Measurements from ENCODE around the gene MCF2L.
"Not testable (repeated sequence)": the region's sequence is repeated elsewhere in the genome, so short reads cannot be mapped to it uniquely, and the experiment has no call there.

MCF2L gene

DNA sequence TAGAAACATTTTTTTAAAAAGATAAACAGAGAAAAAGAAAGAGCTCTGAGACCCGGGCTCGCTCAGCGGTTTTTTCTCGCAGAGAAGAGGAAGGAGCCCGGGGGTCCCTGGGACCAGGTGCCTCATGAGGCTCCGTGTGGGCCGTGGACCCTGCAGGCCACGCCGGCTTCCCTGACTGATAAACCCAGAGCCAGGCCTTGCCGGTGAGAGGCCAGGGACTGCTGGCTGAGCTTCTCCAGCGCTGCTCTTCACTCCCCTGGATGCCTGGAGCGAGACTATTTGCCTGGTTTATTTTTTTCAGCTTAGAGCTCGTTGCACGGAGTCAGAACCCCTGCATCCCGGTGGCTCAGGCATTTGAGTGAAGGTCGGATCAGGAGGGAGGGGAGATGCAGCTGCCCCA lies 83.2 kb downstream of the MCF2L start:
- DNase-seq (ENCODE audit: low read depth) = no peak

GRCh38 chr13:113052971-113053370 lies 84.0 kb downstream of the MCF2L start:
- DNase-seq (ENCODE audit: low read depth) = no peak

GRCh38 chr13:113053376-113053775 lies 84.4 kb downstream of the MCF2L start:
- no peak for DNase-seq (ENCODE audit: low read depth)

DNA sequence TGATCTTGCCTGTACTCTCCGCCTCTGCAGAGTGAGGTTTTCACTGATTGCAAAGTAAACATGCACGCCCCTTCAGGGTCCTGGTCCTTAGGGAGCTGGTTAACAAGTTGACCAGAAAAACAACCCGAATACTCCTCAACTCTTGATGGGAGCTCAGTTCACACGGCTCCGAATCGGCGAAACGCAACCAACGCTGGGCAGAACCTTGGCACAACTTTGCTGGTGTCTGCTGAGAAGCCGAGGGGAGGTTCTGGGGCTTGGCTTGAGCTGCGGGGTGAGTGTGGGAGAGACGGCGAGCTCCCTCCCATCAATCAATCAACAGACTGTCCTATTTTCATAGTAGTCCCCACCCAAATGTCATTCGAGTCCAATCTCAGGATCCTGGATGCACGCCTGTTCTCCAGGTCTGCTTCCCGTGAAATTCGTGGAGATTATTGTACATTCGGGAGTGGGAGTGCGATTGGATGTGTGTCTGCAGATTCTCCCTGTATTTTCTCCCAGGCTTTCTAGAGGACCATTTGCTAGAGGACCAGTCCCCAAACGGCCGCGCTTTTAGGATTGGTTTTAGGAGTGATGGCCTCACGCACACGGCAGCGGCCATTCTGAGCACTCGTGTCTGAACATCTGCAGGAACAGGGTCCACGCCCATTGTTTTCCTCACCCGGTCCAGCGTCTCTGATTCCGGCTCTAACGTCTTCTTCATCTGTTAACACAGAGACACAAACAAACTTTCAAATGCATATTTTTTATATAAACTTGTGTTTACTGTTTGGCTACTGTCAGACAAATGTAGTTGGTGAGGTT lies 85.0 kb downstream of the MCF2L start:
- DNase-seq (ENCODE audit: low read depth) = no peak

GRCh38 chr13:113057084-113057483 lies 88.1 kb downstream of the MCF2L start:
- no peak for DNase-seq (ENCODE audit: low read depth)

DNA sequence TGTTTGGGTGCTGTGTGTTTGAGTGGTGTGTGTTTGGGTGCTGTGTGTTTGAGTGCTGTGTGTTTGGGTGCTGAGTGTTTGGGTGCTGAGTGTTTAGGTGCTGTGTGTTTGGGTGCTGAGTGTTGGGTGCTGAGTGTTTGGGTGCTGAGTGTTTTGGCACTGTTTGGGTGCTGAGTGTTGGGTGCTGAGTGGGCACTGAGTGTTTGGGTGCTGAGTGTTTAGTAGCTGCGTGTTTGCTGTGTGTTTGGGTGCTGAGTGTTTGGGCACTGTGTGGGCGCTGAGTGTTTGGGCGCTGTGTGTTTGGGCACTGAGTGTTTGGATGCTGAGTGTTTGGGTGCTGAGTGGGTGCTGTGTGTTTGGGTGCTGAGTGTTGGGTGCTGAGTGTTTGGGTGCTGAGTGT lies 88.5 kb downstream of the MCF2L start:
- not testable (repeated sequence) for DNase-seq (ENCODE audit: low read depth)

GRCh38 chr13:113058129-113058987 lies 89.3 kb downstream of the MCF2L start:
- DNase-seq (ENCODE audit: low read depth) = no peak

DNA sequence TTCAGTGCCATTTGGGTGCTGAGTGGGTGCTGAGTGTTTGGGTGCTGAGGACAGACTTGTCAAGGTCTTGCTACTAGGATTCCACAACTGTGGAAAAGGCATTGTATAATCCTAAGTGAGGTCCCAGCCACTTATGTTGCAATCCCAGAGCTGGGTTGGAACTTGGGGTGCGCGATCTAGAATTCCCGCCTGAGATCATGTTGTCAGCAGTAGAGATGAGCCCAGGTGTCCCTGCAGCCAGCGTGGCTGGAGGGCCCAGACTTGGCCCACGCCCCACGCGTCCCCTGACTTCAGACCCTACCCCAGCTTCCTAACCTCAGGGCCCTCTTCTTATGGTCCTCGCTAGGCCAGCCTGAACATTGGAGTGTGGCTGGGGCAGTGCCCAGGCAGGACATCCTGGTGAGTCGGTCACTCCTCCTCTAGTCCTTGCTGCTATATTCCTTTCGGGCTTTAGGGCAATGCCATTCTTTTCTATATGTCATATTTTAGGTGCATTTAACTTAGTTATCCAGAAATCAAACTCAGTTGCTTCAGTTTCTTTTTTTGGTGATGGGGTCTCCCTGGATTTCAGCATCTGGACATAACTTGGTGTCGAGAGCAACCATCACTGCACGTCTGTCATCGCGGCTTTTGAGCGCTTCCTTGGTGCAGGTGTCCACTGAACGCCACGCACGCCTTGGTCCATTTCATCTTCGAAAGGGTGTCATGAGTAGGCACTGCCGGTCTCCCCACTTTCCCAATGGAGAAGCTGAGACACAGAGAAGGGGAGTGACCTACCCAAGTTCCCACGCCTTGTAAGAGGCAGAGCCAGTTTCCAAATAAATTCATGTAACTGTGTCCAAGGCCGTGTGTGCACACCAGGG lies 90.2 kb downstream of the MCF2L start:
- no peak for DNase-seq (ENCODE audit: low read depth)

DNA sequence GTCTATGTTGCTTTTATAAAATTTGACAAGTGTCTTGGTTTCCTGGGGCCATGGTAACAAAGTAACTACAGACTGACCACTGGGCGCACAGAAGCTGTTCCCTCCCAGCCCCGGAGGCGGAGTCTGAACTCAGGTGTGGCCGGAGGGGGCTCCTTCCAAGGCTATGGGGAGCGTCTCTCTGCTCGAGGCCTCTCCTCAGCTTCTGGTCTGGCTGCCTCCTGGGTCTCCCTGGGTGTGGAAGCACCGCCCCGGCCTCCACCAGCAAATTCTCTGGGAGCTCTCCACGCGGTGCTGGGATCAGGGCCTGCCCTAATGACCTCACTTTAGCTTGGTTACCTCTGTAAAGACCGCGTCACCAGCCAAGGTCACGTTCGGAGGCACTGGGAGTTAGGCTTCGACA lies 90.9 kb downstream of the MCF2L start:
- DNase-seq (ENCODE audit: low read depth) = no peak

DNA sequence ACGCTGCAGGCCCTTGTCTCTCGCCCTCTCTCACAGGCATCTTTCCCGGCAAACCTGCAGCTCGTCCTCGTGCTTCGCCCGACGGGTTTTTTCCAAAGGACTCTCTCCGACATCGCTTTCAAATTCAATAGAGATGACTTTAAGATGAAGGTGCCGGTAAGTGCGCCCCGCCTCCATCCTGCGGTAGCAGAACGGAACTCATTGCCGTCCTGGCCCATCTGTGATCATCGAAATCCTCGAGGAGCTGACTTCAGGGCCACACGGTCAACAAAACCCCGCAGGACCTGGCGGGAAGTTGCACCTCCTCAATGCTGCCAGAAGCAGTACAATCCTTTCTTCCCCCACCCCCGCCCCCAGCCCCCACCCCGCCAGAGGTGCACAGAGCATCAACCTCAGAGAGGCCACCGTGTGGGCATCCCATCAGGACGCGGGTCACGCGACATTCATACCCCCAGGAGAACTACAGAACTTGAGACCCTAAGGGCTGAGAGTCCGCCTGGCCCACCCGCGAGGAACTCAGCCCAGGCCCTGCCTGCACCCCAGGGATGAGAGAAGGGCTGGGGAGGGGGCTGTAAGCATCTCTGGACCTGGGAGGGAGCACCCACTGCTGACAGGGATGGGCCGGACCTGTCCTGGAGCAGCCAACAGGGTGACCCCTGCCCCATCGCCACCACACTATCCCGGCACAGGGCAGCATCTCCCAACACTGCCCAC lies 91.7 kb downstream of the MCF2L start:
- DNase-seq (ENCODE audit: low read depth) = no peak

GRCh38 chr13:113061271-113061625 lies 92.2 kb downstream of the MCF2L start:
- no peak for DNase-seq (ENCODE audit: low read depth)

GRCh38 chr13:113061796-113062425 lies 92.9 kb downstream of the MCF2L start:
- no peak for DNase-seq (ENCODE audit: low read depth)

GRCh38 chr13:113062691-113063090 lies 93.7 kb downstream of the MCF2L start:
- DNase-seq (ENCODE audit: low read depth) = no peak

DNA sequence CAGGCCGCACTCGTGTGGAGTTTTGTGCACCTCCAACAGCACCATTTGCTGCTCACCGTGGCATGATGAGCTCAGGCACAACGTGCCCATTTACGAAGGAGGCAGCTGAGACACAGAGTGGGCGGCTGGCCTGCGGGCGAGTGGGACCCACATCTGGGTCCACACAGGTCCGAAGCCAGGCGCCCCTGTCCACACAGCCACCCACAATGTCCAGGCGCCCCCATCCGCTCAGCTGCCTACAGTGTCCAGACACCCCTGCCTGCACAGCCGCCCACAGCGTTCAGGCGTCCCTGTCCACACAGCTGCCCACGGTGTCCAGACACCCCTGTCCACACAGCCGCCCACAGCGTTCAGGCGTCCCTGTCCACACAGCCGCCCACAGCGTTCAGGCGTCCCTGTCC lies 94.1 kb downstream of the MCF2L start:
- no peak for DNase-seq (ENCODE audit: low read depth)

GRCh38 chr13:113064000-113064533 lies 95.1 kb downstream of the MCF2L start:
- DNase-seq (ENCODE audit: low read depth) = no peak

DNA sequence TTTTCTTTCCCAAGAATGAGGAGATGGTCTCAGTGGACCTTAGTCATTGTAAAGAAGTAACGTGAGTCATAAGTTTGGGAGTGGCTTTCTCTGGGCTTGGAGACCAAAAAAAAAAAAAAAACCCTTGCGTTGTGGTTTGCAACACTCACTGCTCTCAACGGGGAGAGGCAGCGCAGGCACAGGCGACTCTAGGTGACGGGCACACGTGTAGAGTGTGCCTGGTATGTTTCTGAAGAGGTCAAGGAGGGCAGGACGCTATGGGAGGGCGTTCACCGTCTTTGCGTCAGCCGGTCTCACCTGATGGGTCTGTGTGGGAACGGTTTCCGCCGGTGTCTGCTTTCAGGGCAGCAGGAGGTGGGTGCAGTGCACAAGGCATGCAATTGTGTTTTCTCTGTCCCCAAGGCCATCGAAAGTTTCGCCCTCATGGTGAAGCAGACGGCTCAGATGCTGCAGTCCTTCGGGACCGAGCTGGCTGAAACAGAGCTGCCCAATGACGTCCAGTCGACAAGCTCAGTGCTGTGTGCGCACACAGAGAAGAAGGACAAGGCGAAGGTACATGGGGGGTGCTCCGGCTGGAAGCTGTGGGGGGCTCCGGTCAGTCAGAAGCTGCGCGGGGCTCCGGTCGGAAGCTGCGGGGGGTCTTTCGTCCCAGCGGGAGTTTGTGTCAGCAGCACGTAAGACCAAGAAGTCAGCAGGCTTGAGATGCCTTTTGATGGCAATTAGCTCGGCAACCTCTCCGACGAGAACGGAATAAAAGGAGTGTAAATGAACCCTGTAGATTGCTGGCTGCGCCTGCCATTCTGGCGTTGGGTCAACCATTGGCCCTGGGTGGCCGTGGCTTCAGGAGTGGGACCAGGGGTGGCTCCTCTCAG lies 95.8 kb downstream of the MCF2L start:
- peak; percentile 49 for DNase-seq (ENCODE audit: low read depth)

DNA sequence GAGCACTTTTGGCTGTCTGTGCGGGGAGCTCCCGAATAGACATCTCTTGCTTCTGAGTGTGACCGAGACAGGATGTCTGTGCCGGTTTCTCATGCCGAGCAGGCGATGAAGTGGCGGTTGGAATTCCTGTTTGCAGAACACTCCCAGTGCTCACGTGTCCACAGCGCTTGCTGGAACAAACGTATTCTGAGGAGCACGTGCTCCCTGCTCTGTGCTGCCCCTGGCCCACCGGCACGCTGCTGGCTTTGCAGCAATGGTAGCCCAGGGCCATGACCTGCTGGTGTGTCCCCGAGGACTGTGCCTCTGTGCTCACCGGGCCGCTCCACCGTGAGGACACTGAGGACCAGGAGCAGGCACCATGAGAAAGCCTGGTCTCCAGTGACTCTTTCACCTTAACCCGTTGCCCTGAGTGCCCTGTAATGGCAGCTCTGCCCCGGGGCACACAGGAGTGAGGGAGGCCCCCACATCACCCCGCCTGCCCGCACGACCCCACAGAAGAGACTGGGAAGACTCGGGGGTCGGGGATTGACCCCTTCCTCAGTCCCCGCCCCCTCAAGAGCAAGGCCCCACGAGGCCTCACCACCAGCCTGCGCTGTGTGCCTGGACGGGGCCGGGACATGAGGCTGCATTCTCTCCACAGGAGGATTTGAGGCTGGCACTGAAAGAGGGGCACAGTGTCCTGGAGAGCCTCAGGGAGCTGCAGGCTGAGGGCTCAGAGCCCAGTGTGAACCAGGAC lies 96.6 kb downstream of the MCF2L start:
- no peak for DNase-seq (ENCODE audit: low read depth)

DNA sequence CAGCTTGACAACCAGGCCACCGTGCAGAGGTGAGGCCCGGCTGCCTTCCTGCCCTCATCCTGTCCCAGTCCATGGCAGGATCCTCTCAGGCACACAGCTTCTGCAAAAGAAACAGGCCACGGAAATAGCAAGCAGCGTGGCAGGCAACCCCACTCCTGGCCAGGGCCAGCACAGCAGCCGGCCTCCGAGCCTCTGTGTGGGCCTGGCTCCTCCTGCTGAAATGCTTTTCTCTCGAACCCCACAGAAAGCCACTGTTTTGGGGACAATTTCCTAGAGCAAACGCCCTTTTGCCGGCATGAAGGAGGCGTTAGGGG lies 97.1 kb downstream of the MCF2L start:
- no peak for DNase-seq (ENCODE audit: low read depth)

- no peak for DNase-seq (ENCODE audit: low read depth)
These were observed 97.7 kb downstream of the MCF2L start for GRCh38 chr13:113066746-113067145.

Data from fibroblast of gingiva (primary cell).